ENCODE results near the gene GMIP.

GRCh38 chr19:19643158-19644053 is at the start of gene GMIP:
- TF ChIP-seq TAF1 (IDR thresholded peaks at IDR 0.05; ENCODE audit: low read depth, low read length) (0 out of 2 replicates have a peak, but pooled peaks have one; percentile 28), POLR2A (IDR thresholded peaks at IDR 0.05; ENCODE audit: low read depth, low read length) (no peak), POLR2AphosphoS5 (IDR thresholded peaks at IDR 0.05; ENCODE audit: low read depth, low read length) (peak; percentile 17; the same call in 1 of the 2 replicates)
